ENCODE data around the gene BUB1.

- TF ChIP-seq CTCF (IDR thresholded peaks at IDR 0.05) = no peak
- no peak for TF ChIP-seq POLR2A (IDR thresholded peaks at IDR 0.05)
- TF ChIP-seq POLR2AphosphoS5 (IDR thresholded peaks at IDR 0.05) = no peak
- no peak for TF ChIP-seq EP300 (IDR thresholded peaks at IDR 0.05)
Measured at GRCh38 chr2:110718382-110718781, 40.5 kb upstream of the BUB1 start.
